CD4-positive, alpha-beta T cell (primary cell): ENCODE data around the gene AP1S3. TPM values are rescaled to one million over a fixed set of nuclear protein-coding genes. Genes with fewer than 3 reads are reported as not detected.

Experiments
- ATAC-seq: fragments of 200-7000 bp; cut with Tn5 transposase; one replicate; pipeline ENCODE4 v1.10.0; 2022; ENCODE audit warnings: mild to moderate bottlenecking; ENCODE audit not compliant: poor library complexity
- CTCF ChIA-PET: fragments of 350-600 bp; sonication (Branson Sonifier 250); formaldehyde crosslinking; loops from one replicate; lab custom pipeline; 2021; ENCODE audit warnings: antibody characterized with exemption, inconsistent platforms; lab: Charles Lee
- POLR2A ChIA-PET: fragments of 350-600 bp; sonication (Branson Sonifier 250); formaldehyde crosslinking; loops from one replicate; lab custom pipeline; 2021; ENCODE audit warnings: antibody characterized with exemption, inconsistent platforms; lab: Charles Lee
- DNase-seq, 14 experiments: peaks; one replicate each; pipeline ENCODE4 v3.0.0-alpha.2; 2013 to 2020; ENCODE audit warnings: mixed read lengths in 2 of 14
- H3K27ac ChIP-seq, 2 donors: one replicate each; pipeline versions ENCODE4 v1.5.1 to v1.7.0; 2013; ENCODE audit warnings: low read length in 2 of 2, low read depth in 1 of 2, mild to moderate bottlenecking in 1 of 2
- H3K27me3 ChIP-seq, 2 experiments: 1 replicate in 1 of 2; 2 replicates in 1 of 2; pipeline versions ENCODE4 v1.6.1 to v1.7.0; 2013; ENCODE audit warnings: low read length in 2 of 2, control low read depth in 1 of 2, mild to moderate bottlenecking in 1 of 2, moderate library complexity in 1 of 2; ENCODE audit not compliant: insufficient read depth in 2 of 2, control insufficient read depth in 1 of 2
- H3K36me3 ChIP-seq: one replicate; pipeline ENCODE4 v1.6.1; 2013; ENCODE audit warnings: low read length, control low read depth; ENCODE audit not compliant: insufficient read depth
- H3K4me1 ChIP-seq: one replicate; pipeline ENCODE4 v1.6.1; 2013; ENCODE audit warnings: low read length, control low read depth; ENCODE audit not compliant: insufficient read depth
- H3K4me3 ChIP-seq: one replicate; pipeline ENCODE4 v1.5.1; 2013; ENCODE audit warnings: mild to moderate bottlenecking, low read length, moderate library complexity
- H3K9me3 ChIP-seq, 2 experiments: 1 replicate in 1 of 2; 2 replicates in 1 of 2; pipeline versions ENCODE4 v1.6.1 to v1.7.0; 2013; ENCODE audit warnings: low read length in 2 of 2, mild to moderate bottlenecking in 2 of 2, control low read depth in 1 of 2, moderate library complexity in 1 of 2; ENCODE audit not compliant: control insufficient read depth in 1 of 2, insufficient read depth in 1 of 2
- H3K27ac Mint-ChIP-seq: one replicate; pipeline ENCODE4 v1.8.0; 2020; ENCODE audit warnings: mixed read lengths
- H3K27me3 Mint-ChIP-seq: one replicate; pipeline ENCODE4 v1.8.0; 2021; ENCODE audit warnings: mixed read lengths
- H3K36me3 Mint-ChIP-seq: one replicate; pipeline ENCODE4 v1.8.0; 2021; ENCODE audit warnings: low read depth, mixed read lengths
- H3K4me1 Mint-ChIP-seq: one replicate; pipeline ENCODE4 v1.8.0; 2021; ENCODE audit warnings: low read depth, mixed read lengths
- H3K4me3 Mint-ChIP-seq: one replicate; pipeline ENCODE4 v1.8.0; 2020; ENCODE audit warnings: mild to moderate bottlenecking, mixed read lengths
- H3K9me3 Mint-ChIP-seq: one replicate; pipeline ENCODE4 v1.8.0; 2020; ENCODE audit warnings: mixed read lengths
- intact Hi-C, 2 experiments: fragments of 100-400 bp; cut with DNase I in 1 of 2; cut with micrococcal nuclease in 1 of 2; formaldehyde crosslinking; loops; one replicate each; pipeline versions ENCODE4 v1.15.1 to v1.9.0; 2023 to 2025; cut with DNase I, micrococcal nuclease
- total RNA-seq, 174 experiments: library from RNA in 2 of 174; stranded (reverse) in 2 of 174; gene quantifications; one replicate each; pipeline ENCODE4 v1.2.3 and lab custom pipeline; 2021 to 2026
- TF ChIP-seq, protein P1 (sequence below): fragments of 200-600 bp; IDR thresholded peaks from one replicate; pipeline ENCODE4 v1.8.0; 2022; ENCODE audit warnings: antibody characterized with exemption, mild to moderate bottlenecking

Gene AP1S3
- total RNA-seq, 2 experiments from 2014 or later: 0.50 to 0.71 TPM

DNA sequence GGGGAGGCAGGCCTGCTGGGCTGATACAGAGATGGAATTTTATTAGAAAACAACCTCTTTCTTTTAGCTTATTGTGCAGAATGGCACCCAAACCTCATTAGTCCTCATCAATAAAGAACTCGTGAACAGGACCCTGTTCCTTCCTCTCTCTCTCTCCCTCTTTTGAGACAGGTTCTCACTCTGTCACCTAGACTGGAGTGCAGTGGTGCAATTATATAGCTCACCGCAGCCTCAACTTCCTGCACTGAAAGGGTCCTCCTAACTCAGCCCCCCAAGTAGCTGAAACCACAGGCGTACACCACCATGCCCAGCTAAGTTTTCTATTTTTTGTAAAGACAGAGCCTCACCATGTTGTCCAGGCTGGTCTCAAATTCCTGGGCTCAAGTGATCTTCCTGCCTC is 21.7 kb upstream of the AP1S3 start:
- Histone ChIP-seq H3K9me3 (no peaks in the 10 kb centered on the region), H3K27me3 (no peaks in the 10 kb centered on the region), H3K36me3 (no peaks in the 10 kb centered on the region), H3K4me3 (no peak overlapping the region), H3K4me1 (no peaks in the 10 kb centered on the region), H3K27ac (no peak overlapping the region)
- TF ChIP-seq, protein P1, sequence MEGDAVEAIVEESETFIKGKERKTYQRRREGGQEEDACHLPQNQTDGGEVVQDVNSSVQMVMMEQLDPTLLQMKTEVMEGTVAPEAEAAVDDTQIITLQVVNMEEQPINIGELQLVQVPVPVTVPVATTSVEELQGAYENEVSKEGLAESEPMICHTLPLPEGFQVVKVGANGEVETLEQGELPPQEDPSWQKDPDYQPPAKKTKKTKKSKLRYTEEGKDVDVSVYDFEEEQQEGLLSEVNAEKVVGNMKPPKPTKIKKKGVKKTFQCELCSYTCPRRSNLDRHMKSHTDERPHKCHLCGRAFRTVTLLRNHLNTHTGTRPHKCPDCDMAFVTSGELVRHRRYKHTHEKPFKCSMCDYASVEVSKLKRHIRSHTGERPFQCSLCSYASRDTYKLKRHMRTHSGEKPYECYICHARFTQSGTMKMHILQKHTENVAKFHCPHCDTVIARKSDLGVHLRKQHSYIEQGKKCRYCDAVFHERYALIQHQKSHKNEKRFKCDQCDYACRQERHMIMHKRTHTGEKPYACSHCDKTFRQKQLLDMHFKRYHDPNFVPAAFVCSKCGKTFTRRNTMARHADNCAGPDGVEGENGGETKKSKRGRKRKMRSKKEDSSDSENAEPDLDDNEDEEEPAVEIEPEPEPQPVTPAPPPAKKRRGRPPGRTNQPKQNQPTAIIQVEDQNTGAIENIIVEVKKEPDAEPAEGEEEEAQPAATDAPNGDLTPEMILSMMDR: no peak
- intact Hi-C loops: no loop called here
- DNase-seq (no peak), ATAC-seq (no peak)
- Mint-ChIP-seq H3K27me3 (no peaks in the 10 kb centered on the region), H3K36me3 (no peaks in the 10 kb centered on the region), H3K4me3 (no peak overlapping the region), H3K4me1 (no peaks in the 10 kb centered on the region), H3K9me3 (no peaks in the 10 kb centered on the region), H3K27ac (no peak overlapping the region)
- ChIA-PET POLR2A (no interaction called here), CTCF (no interaction called here)

DNA sequence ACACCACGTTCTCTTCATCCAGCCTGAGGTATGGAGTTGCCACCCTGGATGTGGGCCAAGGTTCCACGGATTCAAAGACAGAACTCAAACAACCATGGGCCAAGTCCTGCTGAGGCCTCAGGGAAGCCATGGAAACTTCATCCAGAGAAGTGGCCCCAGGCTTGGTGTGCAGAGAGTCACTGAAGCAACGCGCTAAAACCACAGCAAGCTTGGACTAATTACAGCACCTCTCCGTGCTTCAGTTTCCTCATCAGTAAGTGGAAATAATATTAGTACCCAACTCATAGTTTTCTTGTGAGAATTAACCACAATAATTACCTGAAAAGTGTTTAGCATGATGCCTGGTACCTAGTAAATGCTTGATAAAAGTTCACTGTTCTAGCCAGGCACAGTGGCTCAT is 19.2 kb upstream of the AP1S3 start:
- intact Hi-C loops: no loop called here
- CTCF ChIA-PET: no interaction called here

DNA sequence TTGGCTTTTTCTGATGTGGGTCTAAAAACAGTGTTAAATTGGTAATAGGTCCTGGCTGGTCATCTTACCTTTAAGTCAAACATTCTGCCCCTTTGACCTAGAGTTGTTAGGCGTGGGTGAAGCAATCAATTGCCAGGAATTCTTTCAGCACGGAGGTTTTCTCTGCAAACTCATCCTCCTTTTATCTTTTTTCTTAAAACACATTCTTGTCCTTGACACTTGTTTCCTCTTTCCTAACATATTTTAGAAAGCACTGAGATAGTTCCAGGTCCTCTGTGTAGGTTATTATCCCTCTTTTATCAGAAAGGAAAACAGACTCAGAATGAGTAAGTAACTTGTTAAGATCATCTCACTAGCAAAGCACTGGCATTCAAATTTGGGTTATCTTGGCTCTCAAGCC is 18.6 kb upstream of the AP1S3 start:
- no peaks in the 10 kb centered on the region for H3K4me1 Mint-ChIP-seq
- POLR2A ChIA-PET: no interaction called here
- Histone ChIP-seq H3K9me3 (no peaks in the 10 kb centered on the region), H3K4me1 (peaks cover 6% of the 10 kb centered on the region), H3K27me3 (no peaks in the 10 kb centered on the region), H3K4me3 (no peak overlapping the region), H3K27ac (no peak overlapping the region), H3K36me3 (no peaks in the 10 kb centered on the region)
- H3K27ac Mint-ChIP-seq: no peak overlapping the region
- CTCF ChIA-PET: no interaction called here
- TF ChIP-seq, protein P1: no peak
- H3K9me3 Mint-ChIP-seq: no peaks in the 10 kb centered on the region
- DNase-seq (no peak), ATAC-seq (no peak)
- H3K36me3 Mint-ChIP-seq: no peaks in the 10 kb centered on the region
- intact Hi-C loops: no loop called here
- H3K4me3 Mint-ChIP-seq: no peak overlapping the region
- no peaks in the 10 kb centered on the region for H3K27me3 Mint-ChIP-seq

More for the DNA sequence above, 19.2 kb upstream of the AP1S3 start:
- no peak overlapping the region for H3K27ac Mint-ChIP-seq
- H3K4me1 Mint-ChIP-seq: no peaks in the 10 kb centered on the region
- H3K4me3 Mint-ChIP-seq: no peak overlapping the region
- no peaks in the 10 kb centered on the region for H3K36me3 ChIP-seq
- no peaks in the 10 kb centered on the region for H3K9me3 ChIP-seq
- ATAC-seq (no peak), DNase-seq (no peak)
- H3K27me3 ChIP-seq: no peaks in the 10 kb centered on the region
- peaks cover 4% of the 10 kb centered on the region for H3K4me1 ChIP-seq
- H3K27me3 Mint-ChIP-seq: no peaks in the 10 kb centered on the region
- TF ChIP-seq, protein P1: no peak
- POLR2A ChIA-PET: no interaction called here
- no peaks in the 10 kb centered on the region for H3K9me3 Mint-ChIP-seq
- H3K27ac ChIP-seq: no peak overlapping the region
- H3K36me3 Mint-ChIP-seq: no peaks in the 10 kb centered on the region
- no peak overlapping the region for H3K4me3 ChIP-seq
